NCI-H128 (cell line): ENCODE measurements around the gene ANKRD28.
"Not testable (repeated sequence)": the region's sequence is repeated elsewhere in the genome, so short reads cannot be mapped to it uniquely, and the experiment has no call there.

ENCODE experiments used
- DNase-seq: peaks from one replicate; lab custom pipeline; 2025; ENCODE audit not compliant: unreplicated experiment; lab: John Stamatoyannopoulos, UW

The ANKRD28 gene

DNA sequence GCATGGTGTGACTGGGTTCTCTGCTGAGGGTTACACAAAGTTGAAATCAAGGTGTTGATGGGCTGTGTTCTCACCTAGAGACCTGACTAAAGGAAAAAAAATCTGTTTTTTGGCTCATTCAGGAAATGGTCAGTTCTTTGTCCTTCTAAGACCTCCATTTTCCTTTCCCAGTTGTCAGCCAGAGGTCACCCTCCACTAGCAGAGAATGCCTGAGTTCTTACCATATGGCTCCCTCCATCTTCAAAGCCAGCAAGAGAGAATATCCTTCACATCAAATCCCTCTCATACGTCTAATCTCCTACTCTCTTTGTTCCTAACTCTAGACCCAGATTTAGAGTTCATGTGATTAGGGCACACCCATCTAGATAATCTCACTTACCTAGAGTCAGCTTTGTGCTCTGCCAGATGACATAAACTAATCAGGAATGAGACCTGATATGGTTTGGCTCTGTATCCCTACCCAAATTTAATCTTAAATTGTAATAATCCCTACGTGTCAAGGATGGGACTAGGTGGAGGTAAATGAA lies 19.4 kb downstream of the ANKRD28 start:
- DNase-seq = no peak

DNA sequence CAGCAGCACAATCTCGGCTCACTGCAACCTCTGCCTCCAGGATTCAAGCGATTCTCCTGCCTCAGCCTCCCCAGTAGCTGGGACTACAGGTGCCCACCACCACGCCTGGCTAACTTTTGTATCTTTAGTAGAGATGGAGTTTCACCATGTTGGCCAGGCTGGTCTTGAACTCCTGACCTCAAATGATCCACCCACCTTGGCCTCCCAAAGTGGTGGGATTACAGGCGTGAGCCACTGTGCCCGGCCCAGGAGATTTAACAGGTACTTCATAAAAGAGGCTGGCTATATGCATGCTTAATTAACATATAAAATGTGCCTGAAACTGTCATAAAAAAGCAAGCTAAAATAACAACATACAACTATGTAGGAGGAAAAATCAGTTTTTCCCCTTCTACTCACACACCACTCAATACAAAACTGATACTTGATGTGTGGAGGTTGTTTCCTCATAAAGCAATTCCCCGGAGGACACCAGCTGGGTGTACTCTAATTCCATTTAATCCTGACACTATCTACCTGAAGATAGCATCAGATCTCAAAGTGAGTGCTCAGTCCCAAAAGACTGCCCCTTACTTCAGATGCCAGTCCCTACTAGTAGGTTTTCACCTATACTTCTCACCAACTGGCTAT lies 22.7 kb downstream of the ANKRD28 start:
- not testable (repeated sequence) for DNase-seq

GRCh38 chr3:15771444-15771843 lies 26.3 kb downstream of the ANKRD28 start:
- DNase-seq = no peak

GRCh38 chr3:15769256-15769915 lies 28.4 kb downstream of the ANKRD28 start:
- no peak for DNase-seq

- DNase-seq = no peak
Measured at GRCh38 chr3:15768421-15769255, 29.1 kb downstream of the ANKRD28 start.

DNA sequence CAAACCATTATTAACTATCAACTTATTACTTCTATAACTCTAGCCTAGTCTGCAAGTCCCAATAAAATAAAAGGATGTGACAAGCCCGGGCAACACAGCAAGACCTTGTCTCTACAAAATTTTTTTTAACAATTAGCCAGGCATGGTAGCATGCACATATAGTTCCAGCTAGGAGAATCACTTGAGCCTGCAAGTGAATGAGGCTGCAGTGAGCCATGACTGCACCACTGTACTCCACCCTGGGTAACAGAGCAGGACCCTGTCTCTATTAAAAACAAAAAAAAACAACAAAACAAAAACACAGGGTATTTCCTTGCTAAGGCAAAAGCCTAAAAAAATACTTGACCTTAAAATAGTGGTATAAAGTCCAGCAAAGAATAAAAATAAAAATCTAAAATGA lies 31.4 kb downstream of the ANKRD28 start:
- no peak for DNase-seq

DNA sequence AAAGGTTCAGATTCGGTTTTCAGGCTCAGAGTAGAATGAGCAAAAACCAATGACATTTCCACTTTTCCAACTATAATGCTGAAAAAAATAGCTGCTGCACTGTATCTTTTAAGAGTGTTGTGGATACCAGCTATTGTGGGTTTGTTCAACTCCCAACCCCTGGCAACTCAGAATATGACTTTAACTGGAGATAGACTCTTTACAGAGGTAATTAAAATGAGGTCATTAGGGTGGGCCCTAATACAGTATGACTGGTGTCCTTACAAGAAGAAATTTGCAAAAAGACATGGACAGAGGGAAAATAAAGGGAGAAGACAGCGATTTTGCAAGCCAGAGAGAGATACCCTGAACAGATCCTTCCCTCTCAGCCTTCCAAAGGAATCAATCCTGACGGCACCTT lies 39.5 kb downstream of the ANKRD28 start:
- DNase-seq = no peak

- DNase-seq = no peak
Measured at GRCh38 chr3:15757824-15758223, 40.0 kb downstream of the ANKRD28 start.

DNA sequence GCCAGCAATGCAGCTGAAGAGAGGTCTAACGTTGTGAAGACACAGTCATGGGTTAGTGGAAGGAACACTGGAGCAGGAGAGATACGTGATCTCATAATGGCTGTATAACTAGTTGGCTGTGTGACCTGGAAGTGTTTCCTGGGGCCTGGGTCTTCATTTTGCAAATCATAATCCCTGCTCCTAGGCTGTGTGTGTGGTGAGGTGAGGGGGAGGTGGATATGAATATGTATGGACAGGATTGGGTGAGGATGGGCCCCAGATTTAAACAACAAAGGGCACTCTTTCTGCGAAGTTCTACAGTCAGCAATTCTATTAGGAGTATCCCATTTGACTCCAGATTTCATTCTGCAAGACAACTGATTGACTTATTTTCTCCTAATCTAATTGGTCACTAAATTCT lies 41.3 kb downstream of the ANKRD28 start:
- DNase-seq = no peak

GRCh38 chr3:15755780-15756179 lies 42.0 kb downstream of the ANKRD28 start:
- no peak for DNase-seq

DNA sequence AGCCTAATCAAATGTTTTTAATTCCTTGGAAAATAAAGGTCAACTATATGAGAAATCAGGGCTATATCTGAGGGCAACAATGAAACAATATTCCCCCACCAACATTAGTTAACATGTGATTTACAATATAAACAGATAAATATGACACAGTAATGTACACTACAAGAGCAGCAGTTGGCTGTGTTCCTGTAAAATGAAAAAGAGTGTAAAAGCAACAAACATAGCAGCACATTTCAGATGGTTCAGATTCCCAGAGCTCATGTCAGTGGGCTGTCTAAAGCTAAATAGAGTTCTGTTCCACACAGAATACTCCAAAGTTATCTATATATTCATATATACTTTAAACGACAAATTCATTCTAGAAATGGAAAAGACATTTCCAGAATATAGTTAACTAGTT lies 42.6 kb downstream of the ANKRD28 start:
- no peak for DNase-seq

DNA sequence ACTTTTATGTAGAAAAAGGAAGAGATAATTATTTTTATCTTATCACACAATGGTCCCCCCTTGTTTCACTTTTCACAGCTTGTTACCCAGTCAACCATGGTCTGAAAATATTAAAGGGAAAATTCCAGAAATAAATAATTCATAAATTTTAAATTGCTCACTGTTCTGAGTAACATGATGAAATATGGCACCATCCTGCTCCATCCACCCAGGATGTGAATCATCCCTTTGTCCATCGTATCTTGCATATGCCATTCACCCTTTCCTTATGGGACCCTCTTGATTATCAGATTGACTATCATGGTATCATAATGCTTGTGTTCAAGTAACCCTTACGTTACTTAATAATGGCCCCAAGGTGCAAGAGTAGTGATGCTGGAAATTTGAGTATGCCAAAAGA lies 43.7 kb downstream of the ANKRD28 start:
- no peak for DNase-seq

DNA sequence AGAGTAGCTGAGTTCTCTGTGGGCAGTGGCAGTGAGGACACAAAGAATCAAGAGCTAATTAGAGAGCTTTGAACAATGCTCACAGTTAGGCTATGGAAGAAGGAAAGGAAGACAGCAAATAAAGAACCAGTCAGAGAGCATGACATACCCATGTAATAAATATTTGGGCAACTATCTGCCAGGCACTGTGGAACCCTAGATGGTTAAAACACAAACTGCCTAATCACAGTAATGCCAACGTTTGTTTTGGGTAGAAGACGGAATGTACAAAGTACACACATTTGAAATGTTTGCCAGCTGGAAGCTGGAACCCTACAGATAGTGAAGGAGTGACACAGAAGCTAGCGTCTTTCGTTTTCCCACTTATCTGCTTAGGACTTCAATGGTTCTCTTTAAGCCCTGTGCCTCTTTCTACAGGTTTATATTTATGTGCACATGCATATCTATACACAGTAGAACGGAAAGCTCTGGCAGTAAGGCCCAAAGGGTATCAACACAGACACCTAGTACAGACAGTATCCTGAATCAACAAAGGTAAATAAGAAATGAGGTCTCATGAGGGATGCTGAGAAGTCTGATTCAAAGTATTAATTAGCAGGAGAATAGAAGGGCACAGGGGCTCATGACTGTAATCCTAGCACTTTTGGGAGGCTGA lies 44.6 kb downstream of the ANKRD28 start:
- DNase-seq = no peak

- no peak for DNase-seq
Measured at GRCh38 chr3:15750879-15751278, 46.9 kb downstream of the ANKRD28 start.

- no peak for DNase-seq
Measured at GRCh38 chr3:15750143-15750542, 47.6 kb downstream of the ANKRD28 start.

GRCh38 chr3:15745896-15746295 lies 51.9 kb downstream of the ANKRD28 start:
- not testable (repeated sequence) for DNase-seq

- no peak for DNase-seq
Measured at GRCh38 chr3:15744176-15744575, 53.6 kb downstream of the ANKRD28 start.

- DNase-seq = no peak
Measured at GRCh38 chr3:15743587-15744009, 54.2 kb downstream of the ANKRD28 start.

DNA sequence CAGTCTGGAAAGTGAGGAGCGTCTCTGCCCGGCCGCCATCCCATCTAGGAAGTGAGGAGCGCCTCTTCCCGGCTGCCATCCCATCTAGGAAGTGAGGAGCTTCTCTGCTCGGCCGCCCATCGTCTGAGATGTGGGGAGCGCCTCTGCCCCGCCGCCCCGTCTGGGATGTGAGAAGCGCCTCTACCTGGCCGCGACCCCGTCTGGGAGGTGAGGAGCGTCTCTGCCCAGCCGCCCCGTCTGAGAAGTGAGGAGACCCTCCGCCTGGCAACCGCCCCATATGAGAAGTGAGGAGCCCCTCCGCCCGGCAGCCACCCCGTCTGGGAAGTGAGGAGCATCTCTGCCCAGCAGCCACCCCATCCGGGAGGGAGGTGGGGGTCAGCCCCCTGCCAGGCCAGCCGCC lies 55.5 kb downstream of the ANKRD28 start:
- DNase-seq = not testable (repeated sequence)

- not testable (repeated sequence) for DNase-seq
Measured at GRCh38 chr3:15738616-15739005, 59.2 kb downstream of the ANKRD28 start.

DNA sequence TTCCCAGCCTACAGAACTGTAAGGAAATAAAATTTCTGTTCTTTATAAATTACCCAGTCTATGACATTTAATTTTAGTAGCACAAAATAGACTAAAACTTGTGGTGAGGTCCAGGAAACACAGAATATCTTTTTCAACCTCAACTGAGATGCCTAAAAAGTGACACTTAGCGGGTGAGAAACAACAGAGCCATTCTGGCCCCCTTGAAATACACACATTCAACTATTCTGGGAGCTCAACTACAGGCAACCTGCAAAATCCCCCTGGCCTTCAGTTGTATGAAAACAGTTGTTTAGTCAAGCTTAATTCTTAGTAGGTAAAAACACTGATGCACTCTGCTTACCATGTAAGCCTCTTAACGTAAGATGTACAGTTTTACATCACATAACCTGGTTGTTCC lies 66.8 kb downstream of the ANKRD28 start:
- no peak for DNase-seq
